Measurements from ENCODE around the gene BTK.

BTK gene

DNA sequence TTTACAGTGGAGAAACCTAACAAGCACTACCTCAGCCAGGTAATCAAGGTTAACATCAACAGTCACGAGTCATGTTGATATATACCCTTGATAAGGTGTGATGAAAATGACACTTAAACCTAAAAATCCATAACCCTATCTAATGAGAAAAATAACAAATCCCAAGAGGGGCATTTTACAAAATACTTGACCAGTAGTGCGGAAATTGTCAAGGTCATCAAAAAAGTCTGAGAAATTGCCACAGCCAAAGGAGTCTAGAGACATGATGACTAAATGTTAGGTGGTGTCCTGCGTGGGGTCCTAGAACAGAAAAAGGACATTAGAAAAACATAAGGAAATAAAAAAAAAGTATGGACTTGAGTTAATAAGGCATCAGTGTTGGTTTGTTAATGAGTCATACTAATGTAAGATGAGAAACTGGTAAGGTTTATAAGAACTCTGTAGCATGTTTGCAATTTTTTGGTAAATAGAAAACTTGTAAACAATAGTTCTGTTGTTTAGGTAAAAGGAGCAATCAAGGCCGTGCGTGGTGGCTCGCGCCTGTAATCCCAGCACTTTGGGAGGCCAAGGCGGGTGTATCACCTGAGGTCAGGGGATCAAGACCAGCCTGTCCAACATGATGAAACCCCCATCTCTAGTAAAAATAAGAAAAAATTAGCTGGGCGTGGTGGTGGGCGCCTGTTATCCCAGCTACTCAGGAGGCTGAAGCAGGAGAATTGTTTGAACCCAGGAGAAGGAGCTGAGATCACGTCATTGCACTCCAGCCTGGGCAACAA lies 7.7 kb upstream of the BTK start:
- no peak for DNase-seq

DNA sequence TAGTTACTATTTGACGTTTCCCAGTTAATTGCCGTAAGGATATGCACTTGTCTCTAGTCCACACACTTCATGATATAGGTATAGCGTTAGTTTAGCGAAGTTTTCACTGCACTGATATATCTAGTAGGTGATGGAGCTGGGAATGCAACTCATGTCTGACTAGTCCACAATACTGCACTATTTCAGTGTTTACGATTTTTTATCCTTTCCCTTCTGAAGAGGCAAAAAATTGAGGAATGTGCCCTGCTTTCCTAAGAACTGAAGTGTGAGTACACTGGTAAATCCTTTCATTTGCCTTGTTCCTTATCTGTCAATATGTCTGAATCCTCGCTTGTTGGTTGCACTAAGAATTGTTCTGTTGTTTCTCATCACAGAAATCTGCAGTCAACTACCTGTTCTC lies 5.8 kb upstream of the BTK start:
- DNase-seq, result no peak

DNA sequence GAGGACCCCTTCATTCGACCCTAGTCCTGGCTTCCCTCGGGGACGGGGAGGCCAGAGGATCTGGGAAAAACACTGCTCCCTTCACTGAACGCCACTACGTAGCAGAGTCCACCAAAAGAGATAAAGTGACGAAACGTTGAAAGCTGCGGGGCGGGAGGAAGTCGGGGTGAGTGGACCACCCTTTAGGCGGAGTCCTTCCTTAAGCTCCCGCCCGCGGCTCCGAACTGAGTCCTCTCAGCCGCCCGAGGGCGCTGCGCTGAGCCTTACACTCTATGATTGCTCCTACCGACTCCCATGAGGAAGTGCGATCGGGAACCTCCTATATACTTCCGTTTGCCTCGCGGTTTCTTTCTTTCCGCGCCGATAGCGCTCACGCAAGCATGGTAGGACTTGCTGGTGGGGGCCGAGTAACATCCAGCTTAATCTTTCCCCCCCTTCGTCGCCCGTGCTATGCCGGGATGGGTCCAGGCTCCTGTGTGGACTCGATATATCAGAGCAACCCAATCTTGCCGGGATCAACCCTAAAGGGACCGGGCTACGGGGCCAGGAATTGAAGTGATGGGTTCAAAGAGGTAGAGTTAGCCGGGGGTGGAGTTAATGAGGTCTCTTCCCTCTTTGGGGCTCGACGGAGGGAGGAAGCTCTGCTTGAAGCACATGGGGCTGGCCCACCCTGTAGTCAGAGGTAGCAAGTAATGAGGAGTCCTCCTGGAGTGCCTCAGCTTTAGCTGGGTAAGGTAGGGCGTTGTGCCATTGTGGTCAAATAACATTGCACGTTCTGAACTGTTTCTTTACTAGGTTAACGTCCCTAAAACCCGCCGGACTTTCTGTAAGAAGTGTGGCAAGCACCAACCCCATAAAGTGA lies 4.9 kb upstream of the BTK start, which contains the start of gene RPL36A:
Gene RPL36A (plus strand): TSS at position 348 of the 862 bp plus-strand sequence. CDS start 33 bp downstream, at position 381.
- DNase-seq, result peak; percentile 82

DNA sequence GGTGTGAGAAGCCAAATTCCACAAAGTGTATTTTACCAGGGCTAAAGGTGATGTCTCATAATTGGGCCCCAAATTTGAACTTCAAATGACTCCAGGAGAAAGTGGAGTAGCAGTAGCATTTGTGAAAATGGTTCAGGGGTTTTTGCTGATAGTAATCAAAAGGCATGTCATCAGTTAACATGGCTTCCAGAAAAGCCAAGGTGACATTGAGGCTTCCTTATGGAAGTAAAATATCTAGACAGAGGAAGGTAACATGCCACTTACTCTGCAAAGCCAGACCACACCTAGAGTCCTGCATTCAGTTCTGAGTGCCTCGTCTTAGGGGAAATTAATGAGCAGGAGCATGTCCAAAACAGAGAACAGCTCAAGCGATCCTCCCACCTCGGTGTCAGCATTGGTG lies 2.6 kb upstream of the BTK start:
- no peak for DNase-seq

DNA sequence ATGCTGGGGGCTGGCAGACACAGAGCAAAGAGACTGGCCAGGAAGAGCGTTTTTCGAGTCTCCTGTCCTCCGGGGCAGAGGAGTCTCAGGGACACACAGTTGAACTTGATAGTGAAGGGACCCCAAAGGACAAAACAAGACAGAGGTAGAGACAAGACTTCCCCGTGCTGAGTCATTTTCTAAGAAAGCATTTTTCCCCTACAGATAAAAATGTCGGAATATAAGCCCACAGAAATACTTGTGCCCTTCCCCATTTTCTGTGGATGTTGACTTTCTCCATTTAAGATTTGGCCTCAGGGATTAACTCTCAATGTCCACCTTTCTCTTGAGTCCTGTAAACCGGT lies 523 bp upstream of the BTK start:
- DNase-seq, result no peak

DNA sequence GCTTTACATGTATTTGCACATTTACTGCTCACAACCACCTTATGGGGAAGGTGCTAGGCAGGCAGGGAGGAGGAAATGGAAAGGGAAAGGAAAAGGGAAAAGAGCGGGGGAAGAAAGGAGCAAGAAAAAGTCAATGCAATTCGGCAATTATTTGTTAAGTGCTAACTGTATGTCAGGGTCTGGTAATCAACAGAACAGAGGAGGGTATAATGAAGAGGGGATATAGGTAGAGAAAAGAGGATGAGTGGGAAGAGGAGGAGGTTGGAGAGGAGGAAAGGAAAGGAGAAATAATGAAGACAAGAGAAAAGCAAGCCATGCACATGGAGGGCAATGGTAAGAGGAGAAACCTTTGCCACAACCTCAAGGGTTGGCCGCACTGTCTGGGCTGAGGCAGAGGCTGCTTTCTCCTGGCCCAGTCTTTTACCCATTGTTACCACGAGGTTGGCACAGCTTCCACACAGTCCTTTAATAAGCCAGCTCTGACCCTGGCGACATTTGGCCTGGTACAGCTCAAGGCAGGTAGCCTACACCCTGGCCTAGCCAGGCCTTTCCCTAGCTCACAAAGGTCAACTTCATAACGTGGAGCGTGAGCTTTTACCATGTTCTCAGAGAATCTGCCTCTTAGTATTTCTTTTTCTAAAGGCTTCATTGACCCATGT lies 836 bp downstream of the BTK start:
- no peak for DNase-seq

DNA sequence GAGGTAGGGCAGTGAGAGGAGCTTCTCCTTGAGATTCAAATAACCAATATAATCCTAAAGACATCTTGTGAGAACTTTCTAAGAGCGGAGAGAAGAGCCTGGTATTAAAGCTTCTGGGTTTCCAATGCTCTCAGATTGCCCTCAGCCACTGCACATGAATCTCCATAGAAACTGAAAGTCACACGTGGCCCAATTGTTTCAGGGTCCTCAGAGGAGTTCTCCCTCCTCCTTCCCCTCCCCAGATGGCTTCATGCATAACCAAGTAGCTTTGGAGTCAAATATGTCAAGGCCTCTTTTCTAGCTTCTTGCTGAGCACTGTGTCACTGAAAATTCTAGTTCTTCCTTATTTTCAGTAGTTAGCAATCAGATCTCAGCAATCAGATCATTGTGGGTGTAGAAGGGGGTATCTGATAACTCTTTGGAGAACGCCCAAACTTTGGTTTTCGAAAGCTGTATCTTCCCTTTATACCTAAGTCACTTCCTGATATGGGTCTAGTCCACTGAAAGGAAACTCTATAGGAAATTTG lies 2.2 kb downstream of the BTK start:
- no peak for DNase-seq

DNA sequence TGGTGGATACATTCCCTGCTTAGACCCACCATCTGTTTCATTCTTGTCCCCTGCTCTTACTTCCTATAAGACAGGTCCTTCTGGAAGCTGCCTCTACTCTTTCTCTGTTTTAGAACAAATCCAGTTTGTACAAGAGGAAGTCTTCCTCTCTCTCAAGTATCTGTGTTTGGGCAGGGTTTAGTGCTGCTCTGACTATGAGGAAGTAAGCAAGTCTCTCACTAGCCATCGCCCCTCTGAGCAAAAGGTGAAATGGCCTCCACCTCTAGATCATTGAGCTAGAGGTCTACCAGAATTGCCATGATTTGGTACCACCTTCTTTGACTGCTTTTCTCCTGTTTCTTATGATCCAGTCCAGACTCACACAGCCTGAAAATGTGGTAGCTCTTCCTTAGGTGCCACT lies 8.4 kb downstream of the BTK start:
- no peak for DNase-seq

DNA sequence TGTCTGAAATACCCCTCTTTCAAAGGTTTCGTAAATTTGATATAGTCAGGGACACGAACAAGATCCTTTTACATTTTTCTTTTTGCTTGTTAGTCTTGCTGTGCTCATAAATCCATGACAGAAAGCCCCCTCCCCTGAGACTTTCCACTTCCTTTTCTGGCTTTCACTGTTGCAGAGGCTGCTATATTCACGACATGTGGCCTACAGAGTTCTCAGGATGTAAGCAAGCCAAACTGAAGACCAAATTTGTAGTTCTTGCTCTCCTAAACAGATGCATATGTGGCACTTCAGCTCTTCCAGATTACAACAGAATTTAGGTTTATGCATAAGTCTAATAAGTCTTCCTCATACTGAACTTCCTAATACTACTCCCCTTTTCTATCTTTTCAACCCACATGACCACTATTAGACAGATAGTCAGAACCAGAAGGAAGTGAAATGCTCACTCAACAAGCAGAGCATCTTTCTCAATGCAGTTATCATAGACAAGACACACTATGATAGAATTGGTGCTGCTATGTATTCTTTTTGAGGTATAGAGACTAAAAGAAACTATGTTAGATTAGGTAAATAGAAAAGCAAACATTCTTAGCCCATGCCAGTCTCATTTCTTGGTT lies 15.0 kb downstream of the BTK start:
- no peak for DNase-seq

DNA sequence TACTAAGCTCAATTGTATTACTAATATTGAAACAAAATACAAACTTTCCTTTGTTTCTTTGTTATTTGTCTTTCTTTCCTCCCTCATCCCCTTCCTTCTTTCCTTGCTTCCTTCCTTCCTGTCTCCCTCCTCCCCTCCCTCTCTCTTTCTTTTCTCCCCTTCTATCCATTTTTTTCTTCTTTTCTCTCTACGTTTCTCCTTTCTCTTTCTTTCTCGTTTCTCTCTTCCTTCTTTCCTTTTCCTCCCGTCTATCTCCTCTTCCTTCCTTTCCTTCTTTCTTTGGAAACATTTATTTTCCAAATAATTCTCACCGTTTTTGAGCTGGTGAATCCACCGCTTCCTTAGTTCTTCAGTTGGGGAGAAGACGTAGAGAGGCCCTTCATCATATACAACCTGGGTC lies 16.3 kb downstream of the BTK start:
- DNase-seq, result no peak

DNA sequence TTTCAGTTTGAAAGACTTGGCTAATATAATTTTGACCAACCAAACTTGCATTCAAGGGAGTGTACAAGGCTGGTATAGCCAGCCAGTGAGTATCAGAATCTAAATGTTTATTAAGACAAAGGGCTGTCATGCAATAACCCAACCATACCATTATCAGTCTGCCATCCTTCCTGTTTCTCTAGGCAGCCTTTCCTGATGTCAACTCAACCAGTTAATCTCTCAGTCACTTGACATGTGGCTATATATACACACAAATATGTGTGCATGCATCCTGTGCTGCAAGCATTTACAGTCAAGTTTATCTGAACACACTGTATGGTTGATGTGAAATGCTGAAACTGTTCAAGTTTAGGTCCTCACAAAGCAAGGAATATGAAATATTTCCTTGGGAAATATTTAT lies 17.2 kb downstream of the BTK start:
- no peak for DNase-seq

DNA sequence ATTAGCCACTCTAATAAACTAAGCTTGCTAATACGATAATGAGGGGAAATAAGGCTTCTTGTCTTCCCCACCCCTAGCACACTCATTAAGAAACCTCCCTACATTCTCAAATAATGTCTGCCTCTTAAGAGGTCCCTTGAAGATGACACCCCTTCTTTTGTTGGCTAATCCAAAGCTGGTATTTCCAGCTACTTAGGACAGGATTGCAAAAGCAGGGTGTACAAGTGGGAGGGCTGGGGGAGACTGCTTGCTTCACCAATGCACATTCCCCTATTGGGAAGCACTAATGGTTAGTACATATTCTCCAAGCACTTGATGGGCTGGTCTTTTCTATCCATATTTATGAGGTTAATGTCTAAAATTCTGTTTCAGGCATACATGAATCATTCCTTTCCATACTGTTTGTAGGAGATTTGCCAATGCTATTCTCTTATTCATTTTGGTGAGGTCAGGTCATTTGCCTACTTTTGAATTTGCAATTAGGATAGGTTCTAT lies 20.6 kb downstream of the BTK start:
- DNase-seq, result no peak

DNA sequence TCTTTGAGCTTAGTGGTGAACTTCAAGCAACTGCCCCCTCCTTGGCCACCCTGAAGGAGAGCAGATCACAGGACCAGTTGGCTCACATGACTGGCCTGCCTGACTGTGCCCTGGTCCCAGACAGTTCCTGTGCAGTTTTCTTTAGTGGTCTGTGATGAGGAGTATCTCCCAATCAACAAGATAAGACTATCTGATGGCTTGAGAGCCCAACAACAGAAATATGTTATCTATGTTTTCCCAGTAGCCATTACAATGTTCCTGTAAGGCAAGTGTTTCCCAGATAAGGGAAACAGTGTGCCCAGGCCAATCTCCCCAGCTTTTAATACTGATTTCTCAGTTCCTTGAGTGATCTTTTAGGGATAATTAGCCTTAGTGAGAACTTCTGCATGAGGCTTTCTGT lies 23.2 kb downstream of the BTK start:
- DNase-seq, result no peak

DNA sequence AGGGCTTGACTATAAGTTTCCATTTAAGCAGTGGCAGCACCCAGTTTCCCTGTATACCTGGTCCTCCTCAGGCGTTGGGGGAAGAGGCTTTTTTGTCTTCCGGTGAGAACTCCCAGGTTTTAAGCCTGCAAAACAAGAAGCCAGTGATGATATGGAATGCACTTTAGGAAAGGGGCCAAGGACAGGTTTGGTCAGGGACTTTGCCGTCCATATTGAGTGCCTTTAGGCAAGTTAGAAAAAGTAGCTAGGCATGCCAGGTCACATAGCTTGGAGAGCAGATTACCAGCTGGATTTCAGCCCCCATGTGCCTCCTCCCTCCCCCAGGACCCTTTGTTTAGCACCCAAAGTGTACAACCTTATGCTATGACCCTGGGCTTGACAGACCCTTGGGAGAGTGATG lies 23.9 kb downstream of the BTK start:
- no peak for DNase-seq

DNA sequence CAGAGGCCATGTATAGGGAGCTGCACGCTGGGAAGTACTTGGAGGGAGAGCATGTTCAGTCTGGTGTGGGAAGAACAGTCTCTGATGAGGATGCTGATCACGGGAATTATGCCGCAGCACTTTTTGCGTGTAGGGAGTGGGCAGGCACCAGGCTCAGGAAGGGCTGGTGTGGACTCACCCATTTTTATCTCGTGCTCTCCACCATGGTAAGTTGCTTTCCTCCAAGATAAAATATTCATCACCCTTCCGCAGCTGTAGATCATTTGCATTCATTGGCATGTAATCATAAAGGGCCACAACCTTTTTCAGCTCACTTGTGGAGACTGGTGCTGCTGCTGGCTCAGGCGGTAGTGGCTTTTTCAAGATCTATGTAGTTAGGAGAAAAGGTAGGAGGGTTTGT lies 25.6 kb downstream of the BTK start:
- no peak for DNase-seq

DNA sequence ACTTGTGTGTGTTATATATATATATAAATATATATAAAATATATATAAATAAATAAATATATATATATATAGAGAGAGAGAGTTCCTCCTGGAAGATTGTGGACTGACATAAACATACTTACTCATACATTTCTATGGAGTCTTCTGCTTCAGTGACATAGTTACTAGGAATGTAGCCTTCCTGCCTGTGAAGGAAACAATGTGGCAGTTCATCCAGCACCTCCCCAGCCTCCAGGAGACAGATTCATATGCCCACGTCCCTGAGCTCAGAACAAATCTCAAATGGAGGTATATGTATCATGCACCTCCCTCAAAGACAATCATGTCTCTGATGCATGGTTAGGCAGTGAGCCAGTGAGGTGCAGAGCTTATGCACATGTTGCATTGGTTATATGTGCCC lies 26.0 kb downstream of the BTK start:
- DNase-seq, result no peak

DNA sequence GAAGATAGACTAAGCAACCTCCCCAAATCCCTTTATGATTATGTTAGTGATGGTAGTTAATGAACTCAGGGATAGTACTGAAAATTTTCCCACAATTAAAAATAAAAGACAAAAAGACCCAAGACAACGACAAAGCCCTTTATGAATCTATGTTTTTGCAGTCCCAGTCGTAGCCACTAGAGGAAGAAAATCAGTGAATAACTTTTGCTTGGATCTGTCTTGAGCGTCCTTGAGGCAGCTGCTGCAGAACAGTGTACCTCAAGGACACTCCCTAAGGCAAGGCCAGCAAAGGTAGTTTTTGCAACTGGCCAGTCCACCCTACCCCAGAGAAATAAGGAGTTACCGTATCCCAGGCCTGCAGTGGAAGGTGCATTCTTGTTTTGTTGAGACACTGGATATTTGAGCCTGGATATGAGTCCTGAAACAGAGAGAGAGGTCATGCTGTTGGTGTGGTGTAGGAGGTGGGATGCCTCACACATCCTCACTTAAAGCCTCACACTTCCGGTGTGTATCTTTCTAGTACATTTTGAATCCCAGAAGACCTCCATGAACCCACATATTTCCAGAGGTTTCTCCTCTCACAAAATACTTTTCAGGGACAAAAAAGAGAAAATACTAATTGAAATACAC lies 28.7 kb downstream of the BTK start:
- DNase-seq, result no peak

DNA sequence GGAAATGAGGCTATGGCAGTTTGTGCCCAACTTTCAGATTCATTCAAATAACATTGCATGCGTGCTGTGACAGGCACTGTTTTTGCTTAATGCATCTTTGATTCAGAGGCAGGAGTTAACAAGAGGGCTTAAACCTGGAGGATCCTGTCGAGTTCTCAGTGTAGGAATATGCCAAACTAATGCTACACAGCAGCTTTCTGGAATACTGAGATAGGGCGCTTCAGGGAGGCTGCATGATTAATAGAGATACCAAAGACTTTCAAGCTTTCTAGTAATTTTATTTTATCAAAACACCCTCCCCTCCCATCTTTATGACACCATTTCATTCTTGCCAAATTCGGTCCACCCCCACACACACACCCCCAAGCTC lies 36.8 kb downstream of the BTK start:
- DNase-seq, result no peak

DNA sequence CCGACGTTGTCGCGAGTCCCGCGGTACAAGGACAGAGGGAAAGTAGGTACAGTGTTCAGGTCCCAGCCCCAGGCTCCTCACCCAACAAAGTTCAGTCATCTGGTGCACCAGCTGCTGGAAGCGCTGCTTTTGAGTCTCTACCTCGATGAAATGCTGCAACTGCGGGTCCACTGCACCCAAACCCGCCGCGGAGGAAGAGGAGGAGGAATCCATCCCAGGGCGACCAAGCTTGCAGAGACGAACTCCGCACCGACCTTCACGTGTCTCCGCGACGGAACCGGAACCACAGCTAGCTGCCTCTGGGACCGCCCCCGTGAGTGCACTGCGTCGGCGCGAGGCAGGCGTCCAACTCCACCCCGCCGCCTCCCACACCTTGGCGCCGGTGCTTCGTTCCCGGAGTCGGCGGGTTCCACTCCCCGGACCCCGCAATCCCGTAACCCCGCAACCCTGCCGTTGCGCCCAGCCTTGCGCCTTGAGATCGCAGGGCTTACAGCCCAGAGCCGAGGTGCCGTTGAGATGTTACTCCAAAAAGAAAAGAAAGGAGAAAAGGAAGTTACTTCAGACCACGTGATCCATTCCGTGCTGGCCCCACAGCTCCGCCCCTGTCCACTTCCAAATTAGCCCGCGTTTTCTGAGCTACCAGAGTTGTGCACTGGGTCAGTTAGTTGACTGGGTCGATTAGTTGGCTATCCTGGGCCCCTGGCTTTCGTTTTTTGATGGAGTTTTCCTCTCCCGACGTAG lies 37.4 kb downstream of the BTK start, which contains the start of gene TIMM8A:
Gene TIMM8A (minus strand): TSS at position 291 of the 741 bp plus-strand sequence. CDS start 78 bp downstream, at position 213.
- peak; percentile 79 for DNase-seq

DNA sequence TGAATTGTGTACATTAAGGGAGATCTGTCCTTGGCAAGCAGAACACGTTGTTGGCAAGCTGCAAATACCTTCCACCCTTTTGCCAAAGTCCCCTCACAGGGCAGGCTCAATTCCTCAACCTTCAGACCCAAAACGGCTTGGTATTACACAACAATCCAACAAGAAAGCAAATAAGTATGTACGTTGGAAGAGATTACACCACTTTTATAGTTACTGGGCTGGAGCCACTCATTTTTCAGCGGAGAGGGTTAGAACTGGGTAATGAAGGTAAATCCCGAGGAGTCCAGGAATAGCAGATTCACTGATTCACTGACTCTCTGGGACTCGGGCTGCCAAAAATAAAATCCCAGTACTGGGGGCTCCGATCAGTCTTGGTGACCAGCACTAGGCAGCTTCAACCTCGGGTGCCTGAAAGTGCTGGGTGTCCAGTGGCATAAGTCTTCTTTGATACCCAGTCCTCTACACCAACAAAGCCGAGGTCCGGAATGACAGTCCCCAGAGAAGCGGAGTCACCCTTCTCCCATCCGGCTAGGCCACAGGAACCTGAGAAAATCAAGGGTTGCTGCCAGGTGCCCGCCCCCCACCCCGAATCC lies 38.0 kb downstream of the BTK start:
- DNase-seq, result no peak

DNA sequence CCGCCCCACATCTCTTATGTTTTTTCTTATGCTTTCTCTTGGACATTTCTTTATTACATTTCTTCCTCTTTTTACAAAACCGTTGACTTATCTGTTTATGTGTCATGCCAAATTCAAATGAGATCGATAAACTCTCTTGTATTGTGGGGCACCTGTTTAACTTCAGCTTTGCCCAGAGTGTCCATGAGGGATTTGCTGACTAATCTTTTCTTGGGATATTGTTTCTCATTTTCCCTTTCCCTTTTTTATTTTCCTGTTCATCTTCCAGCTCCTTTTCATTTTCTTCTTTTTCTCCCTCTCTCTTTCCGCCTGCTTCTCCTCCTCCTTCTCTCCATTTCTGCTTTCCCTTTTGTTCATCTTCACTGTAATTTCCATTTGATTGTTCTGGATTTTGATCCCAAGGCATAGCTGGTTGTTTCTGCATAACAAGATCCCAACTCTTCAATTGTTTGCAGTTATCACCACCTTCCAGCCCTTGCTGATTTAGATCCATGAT lies 48.2 kb downstream of the BTK start:
- no peak for DNase-seq

All from CD4-positive, alpha-beta T cell treated with Interleukin-6 for 4 hours (primary cell).